Subcutaneous adipose tissue (tissue), 4 donors: ENCODE results near the gene MEGF11. TPM values are rescaled to one million over a fixed set of nuclear protein-coding genes. Genes with fewer than 3 reads are reported as not detected.

Source experiments
- total RNA-seq, 4 donors: library from RNA; depleted of rRNA; stranded (reverse); fragments of >200 nt; gene quantifications; one replicate each; pipeline ENCODE4 v1.1.0, GENCODE V29; 2016
- TF ChIP-seq, protein P1 (sequence below): fragments of 450-650 bp; IDR thresholded peaks from one replicate; pipeline ENCODE4 v1.5.1; 2016; ENCODE audit warnings: low read depth, mild to moderate bottlenecking, control low read depth, antibody characterized with exemption, moderate library complexity

Gene MEGF11
- total RNA-seq, 4 donors from 2014 or later, result not detected

GRCh38 chr15:65869126-65869953 lies 384.2 kb downstream of the MEGF11 start, which contains the start of gene RAB11A:
TSS of gene RAB11A (plus strand) at chr15:65869491. CDS start at chr15:65869586, 95 bp downstream.
- TF ChIP-seq, protein P1, sequence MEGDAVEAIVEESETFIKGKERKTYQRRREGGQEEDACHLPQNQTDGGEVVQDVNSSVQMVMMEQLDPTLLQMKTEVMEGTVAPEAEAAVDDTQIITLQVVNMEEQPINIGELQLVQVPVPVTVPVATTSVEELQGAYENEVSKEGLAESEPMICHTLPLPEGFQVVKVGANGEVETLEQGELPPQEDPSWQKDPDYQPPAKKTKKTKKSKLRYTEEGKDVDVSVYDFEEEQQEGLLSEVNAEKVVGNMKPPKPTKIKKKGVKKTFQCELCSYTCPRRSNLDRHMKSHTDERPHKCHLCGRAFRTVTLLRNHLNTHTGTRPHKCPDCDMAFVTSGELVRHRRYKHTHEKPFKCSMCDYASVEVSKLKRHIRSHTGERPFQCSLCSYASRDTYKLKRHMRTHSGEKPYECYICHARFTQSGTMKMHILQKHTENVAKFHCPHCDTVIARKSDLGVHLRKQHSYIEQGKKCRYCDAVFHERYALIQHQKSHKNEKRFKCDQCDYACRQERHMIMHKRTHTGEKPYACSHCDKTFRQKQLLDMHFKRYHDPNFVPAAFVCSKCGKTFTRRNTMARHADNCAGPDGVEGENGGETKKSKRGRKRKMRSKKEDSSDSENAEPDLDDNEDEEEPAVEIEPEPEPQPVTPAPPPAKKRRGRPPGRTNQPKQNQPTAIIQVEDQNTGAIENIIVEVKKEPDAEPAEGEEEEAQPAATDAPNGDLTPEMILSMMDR, result no peak

- TF ChIP-seq, protein P1, result no peak
These were observed 384.9 kb downstream of the MEGF11 start for GRCh38 chr15:65868546-65869125.

GRCh38 chr15:65867244-65867643 lies 386.3 kb downstream of the MEGF11 start:
- TF ChIP-seq, protein P1, result no peak

DNA sequence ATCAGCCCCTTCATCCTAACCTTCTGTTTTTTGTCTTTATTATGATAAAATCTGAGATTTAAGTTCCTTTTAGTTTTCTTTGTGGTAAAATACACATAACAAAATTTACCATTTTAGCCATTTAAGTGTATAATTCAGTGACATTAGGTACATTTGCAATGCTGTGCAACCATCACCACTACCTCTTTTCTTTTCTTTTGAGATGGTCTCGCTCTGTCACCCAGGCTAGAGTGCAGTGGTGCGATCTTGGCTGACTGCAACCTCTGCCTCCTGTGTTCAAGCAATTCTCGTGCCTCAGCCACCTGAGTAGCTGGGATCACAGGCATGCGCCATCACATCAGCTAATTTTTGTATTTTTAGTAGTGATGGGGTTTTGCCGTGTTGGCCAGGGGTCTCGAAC lies 390.4 kb downstream of the MEGF11 start:
- TF ChIP-seq, protein P1, result no peak

DNA sequence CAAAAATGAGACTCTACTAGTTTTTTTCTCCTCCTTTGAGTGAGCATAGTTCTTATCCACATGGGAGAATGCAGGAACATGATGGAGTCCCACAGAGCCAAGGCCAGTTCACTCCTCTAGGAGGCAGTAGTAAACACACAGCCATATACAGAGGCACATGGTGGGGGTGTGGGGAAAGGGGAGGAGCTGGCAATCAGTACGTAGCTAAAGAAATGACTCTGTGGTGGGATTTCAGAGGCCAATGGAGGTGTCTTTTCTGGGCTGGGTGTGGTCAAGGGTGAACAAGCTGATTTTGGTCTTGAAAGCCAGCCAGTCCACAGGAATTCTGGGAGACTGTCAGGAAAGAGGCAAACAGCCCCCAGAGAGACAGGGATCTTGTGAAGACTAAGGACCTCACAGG lies 390.9 kb downstream of the MEGF11 start:
- TF ChIP-seq, protein P1, result no peak

GRCh38 chr15:65857718-65858402 lies 395.7 kb downstream of the MEGF11 start:
- TF ChIP-seq, protein P1, result no peak
